ENCODE data around the gene PPM1M.

PPM1M gene, protein sequence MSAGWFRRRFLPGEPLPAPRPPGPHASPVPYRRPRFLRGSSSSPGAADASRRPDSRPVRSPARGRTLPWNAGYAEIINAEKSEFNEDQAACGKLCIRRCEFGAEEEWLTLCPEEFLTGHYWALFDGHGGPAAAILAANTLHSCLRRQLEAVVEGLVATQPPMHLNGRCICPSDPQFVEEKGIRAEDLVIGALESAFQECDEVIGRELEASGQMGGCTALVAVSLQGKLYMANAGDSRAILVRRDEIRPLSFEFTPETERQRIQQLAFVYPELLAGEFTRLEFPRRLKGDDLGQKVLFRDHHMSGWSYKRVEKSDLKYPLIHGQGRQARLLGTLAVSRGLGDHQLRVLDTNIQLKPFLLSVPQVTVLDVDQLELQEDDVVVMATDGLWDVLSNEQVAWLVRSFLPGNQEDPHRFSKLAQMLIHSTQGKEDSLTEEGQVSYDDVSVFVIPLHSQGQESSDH

DNA sequence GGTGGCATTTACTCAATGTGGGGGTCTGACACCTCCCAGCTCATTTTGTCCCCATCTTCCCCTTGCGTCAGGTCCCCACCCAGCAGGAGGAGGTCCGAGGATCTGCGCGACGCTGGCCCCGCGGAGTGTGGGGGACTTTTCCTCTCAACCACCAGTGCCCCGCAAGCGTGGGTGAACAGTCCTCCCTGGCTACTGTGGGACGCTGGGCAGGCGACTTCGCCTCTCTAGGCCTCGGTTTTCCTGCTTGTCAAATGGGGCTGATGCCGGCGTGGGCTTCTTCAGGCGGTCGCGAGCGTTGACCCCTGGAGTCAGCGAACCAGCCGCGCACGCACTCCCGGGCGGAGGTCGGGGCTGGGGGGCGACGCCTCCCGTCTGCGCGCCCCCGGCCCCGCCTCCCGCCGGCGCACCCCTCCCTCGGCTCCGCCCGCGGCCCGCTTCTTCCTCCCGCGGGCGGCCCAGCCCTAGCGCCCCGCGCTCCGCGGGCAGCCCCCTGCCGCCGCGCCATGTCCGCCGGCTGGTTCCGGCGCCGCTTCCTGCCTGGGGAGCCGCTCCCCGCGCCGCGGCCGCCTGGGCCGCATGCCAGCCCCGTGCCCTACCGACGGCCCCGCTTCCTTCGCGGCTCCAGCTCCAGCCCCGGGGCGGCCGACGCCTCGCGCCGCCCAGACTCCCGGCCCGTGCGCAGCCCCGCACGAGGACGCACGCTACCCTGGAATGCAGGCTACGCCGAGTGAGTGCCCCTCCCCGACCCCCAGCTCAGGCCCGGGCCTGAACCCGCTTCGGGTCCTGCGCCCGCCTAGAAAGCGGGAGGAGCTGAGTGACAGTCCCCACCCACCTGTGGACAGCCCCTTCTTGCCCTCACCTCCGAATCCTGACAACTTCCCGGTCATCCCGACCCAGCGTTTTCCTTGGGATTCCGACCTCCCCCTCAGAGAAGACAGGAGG, at the start of gene PPM1M:
TSS of gene PPM1M (plus strand) at position 438 of the 942 bp plus-strand sequence. CDS start at position 504, 66 bp downstream.
- peak in 1 of 2 experiments; percentile 50 for DNase-seq

DNA sequence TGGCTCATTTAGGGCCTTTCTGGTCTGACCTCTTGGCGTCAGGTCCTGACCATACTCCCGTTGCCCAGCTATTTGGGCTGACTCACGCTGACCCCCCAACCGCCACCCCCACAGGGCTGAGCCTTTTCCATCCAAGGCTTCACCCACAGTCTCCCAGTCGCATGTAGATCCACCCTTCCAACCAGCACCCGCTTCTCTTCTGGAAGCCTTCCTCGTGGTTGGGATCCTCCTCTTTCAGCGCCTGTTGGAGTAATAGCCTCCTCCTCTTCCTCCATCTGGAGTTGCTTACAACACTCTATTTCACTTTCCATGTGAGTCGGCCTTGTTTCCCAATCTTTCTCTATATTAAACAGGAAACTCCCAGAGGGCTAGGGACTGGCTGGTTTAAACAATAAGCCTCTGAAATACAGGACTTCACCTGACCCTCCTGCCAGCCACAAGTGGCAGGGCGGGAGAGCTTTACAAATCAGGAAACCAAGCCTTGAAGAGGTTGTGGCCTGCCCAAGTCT, 49.7 kb upstream of the PPM1M start:
- DNase-seq: no peak

DNA sequence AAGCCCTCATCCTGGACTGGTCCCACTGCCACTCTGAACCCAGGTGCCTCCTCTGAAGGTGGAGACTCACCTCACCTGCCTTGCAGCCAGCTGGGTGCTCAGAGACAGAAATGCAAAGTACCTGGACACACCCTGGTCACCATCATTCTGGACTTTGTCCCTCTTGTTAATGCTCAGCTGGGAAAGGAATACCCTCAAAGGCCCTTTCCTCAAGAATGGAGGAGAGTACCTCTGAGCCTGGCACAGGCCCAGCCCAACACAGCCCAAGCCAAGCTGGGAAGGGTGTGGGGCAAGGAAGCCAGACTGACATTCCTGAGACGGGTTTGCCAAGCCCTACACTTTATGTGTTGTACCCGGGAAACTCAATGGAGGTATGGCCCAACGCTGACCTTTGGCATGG, 48.6 kb upstream of the PPM1M start:
- DNase-seq: peak in 1 of 2 experiments; percentile 59

DNA sequence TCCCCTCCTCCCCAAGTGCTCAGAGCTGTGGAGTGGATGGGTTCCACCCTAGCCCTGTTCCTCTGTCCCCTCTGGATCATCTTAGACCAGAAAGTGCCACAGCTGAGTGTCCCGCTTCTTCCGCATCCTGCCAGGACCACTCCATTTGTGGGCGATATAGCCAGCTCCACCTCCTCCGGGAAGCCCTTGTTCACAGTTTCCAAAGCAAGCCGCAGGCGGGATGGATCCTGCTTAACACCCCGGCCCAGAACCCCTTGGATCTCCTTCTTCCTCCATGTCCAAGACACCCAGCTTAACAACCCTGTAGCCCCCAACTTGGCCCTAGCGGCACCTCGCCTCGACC, 48.1 kb upstream of the PPM1M start:
- DNase-seq: no peak

DNA sequence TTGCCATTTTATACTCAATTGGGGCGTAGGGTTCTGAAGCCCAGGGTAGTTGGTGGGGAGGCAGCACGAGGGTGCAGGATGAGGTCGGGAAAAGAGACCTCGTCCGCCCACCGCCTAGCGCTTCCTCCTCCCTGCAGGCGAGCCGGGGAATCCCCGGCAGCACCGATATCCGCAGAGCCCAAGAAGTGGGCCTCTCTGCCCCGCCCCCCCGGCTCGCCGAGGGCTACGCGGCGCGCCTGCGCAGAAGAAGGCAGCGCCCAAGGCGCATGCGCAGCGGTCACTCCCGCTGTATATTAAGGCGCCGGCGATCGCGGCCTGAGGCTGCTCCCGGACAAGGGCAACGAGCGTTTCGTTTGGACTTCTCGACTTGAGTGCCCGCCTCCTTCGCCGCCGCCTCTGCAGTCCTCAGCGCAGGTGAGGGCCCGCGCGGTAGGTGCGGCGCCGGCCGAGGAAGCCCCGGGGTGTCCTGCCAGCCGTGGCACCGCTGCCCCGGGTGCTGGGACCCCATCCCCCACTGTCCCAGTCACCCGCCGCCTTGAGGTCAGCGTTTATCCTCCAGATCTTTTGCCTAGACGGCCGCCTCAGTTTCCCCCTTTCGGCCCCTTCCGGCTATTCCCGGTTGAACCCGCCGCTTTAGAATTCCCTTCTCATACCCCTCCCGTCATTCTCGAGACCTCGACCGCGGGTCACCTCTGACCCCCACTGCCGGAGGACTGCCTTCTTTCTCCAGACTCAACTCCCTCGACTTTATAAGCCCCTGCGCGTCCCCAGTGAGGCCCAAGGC, 47.5 kb upstream of the PPM1M start, which contains the start of gene ALAS1:
TSS of gene ALAS1 (plus strand) at position 319 of the 784 bp plus-strand sequence. CDS start 1,082 bp downstream, outside the sequence.
- peak; percentile 62 to 94 for DNase-seq

DNA sequence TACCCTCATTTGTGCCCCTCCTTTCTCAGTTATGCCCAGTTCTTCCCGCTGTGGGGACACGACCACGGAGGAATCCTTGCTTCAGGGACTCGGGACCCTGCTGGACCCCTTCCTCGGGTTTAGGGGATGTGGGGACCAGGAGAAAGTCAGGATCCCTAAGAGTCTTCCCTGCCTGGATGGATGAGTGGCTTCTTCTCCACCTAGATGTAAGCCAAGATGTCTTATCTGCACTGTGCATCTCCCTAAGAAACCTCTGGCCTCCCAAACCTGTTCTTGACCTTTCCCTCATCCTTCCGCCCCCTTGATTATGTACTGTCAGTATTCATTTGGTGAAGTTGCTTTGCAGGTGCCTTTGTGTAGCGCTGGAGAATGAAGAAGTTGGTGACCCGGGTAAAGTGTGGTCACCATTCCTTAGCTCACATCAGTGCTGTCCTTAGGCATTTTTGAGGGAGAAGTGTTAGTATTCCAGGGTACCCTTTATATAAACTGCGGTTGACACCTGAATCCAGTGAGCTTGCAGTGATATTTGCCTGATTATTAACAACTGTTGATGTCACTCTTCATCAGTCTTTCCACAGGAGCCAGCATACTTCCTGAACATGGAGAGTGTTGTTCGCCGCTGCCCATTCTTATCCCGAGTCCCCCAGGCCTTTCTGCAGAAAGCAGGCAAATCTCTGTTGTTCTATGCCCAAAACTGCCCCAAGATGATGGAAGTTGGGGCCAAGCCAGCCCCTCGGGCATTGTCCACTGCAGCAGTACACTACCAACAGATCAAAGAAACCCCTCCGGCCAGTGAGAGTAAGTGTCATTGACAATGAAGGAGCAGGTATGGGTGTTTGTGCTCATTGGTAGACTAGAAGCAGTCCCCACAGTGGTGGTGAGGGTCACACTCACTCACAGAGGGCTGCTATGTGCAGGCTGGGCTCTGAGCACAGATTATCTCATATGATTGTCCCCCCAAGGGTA, 46.6 kb upstream of the PPM1M start:
- no peak for DNase-seq

DNA sequence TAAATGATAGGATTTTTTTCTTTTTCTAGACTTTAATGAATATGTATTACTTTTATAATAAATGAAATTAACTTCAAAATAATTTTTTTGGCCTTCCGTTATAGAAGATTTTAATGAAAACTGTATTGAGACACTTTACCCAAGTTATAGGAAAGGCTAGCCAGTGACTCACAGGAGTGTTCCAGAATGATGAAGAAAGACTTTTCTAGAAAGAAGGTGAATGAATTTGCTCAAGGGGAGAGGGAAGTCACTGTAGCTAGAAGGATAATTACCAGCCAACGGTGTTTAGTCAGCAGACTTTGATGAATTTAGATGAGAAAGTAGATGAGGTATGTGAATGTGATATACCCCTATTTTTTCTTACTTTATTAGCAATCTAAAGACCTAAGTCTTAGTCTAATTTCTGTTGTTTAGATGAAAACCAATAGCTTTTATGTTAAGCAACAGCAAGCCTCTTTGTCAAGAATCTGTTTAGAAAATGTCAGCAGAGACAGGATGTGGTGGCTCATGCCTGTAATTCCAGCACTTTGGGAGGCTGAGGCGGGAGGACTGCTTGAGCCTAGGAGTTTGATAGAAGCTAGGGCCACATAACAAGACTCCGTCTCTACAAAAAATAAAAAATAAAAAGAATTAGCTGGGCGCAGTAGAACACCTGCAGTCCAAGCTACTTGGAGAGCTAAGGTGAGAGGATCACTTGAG, 44.4 kb upstream of the PPM1M start:
- DNase-seq: no peak

DNA sequence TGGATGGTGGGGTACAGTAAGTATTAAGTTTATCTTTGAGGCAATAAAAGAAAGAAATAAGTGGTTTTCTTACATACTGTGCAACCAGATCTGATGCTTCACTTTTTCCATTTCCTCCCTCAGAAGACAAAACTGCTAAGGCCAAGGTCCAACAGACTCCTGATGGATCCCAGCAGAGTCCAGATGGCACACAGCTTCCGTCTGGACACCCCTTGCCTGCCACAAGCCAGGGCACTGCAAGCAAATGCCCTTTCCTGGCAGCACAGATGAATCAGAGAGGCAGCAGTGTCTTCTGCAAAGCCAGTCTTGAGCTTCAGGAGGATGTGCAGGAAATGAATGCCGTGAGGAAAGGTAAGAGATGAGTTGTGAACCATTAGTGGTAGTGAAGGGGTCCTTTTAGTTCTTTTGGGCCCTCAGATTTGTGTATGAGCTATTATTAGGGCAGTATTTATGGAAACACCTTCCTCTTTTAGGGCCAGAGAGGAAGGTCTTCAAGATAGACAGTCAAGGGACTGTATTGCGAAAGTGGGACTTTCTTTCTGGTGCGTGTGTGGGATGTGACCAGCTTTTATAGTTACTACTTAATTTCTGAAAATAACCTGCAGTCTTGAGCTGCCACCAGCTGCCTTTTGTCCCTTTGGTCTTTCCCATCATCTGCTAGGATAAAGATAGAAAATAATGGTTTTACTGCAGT, 43.0 kb upstream of the PPM1M start:
- DNase-seq: no peak

DNA sequence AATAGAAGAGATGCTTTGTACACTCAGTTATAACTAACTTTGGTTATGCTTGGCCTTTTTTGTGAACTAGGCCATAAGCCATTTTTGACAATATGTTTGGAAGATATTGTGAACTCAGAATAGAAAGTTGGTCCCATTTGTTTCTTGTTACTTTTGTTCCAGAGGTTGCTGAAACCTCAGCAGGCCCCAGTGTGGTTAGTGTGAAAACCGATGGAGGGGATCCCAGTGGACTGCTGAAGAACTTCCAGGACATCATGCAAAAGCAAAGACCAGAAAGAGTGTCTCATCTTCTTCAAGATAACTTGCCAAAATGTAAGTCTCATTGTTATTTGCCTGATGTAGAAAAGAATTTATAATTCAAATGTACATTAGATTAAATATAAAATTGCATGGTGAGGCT, 41.9 kb upstream of the PPM1M start:
- DNase-seq: no peak

DNA sequence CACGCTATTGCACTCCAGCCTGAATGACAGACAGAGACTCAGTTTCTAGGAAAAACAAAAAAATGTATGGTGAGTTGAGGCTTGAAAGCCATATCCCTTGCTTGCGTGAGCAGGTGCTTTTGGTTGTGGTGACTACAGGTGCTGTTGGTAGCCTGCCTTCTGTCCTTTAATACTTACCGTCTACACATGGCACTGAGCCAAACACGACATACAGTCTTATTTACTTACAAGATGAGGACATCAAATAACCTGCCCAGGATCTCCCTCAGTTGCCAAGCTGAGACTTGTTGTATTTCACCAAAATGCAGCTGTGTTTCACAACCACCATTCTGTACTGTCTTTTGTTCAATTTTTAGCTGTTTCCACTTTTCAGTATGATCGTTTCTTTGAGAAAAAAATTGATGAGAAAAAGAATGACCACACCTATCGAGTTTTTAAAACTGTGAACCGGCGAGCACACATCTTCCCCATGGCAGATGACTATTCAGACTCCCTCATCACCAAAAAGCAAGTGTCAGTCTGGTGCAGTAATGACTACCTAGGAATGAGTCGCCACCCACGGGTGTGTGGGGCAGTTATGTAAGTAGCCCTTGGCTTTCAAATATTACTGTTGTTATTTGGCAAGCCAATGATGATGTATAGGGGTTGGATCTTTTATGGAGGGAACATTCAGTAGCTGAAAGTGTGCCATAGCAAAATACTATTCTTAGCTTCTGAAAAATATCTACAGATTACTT, 41.1 kb upstream of the PPM1M start:
- DNase-seq: no peak

DNA sequence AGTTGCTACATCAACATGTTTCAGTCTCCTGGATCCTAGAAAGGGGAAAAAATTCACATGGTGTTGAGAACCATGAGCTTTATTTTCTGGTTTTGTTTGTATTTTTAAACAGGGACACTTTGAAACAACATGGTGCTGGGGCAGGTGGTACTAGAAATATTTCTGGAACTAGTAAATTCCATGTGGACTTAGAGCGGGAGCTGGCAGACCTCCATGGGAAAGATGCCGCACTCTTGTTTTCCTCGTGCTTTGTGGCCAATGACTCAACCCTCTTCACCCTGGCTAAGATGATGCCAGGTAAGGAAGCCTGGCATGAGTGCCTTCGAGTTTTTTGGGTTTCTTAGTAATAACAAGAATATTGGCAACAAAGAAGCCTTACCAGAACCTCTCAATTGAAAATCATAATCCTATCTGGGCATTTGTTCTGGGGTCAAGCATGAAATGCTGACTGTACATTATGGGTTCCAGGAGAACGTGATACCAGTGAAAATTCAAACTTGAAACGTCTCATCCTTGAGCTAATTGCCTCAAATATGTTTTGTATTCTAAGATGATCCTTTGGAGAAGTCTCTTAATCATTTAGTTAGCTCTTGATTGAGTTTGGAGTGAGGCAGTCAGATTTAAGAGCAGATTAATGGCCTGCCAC, 39.7 kb upstream of the PPM1M start:
- DNase-seq: no peak

DNA sequence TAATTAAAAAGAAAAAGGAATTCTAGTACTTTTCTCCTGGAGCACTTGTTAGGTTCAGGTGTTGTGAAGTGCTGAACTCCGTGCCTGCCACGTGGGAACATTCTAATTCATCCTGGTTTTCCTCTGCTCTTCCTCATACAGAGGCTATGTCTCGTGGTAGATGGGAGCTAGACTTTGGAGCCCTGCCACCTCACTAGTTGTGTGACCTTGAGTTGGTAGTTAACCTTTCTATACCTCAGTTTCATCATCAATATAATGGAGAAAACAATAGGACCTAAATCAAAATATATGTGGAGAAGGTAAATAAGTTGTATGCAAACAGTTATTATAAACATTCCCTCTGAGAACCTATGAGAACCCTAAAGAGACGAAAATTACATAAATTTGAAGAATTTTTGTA, 37.0 kb upstream of the PPM1M start:
- no peak for DNase-seq

DNA sequence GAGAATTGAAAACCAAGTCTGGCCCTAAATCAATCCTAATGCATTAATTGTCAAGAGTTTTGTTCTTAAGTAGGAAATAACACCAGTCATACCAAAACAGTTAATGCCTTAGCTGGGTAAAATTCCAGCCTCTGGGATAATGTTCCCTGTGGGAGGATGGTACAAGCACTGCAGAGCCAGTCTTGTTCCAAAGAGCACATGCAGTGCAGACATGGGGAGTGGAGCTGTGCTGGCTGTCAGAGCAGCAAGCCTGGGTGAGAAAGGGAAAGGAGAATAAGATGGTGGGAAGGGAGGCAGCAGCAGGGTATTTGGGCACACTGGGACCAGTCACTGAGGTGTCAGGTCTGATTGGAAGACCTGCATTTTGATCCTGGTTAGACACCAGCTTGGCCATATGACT, 35.5 kb upstream of the PPM1M start:
- DNase-seq: no peak

DNA sequence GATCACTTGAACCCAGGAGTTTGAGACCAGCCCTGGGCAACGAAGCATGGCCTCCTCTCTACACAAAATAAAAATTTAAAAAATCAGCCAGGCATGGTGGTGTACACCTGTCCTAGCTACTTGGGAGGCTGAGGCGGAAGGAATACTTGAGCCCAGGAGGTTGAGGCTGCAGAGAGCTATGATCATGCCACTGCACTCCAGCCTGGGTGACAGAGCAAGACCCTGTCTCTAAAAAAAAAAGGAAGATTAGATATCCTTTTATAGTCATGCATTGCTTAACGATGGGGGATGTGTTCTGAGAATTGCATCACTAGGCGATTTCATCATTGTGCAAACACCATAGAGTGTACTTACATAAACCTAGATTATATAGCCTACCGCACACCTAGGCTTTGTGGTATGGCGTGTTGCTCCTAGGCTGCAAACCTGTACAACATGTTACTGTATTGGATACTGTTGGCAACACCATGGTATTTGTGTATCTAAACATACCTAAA, 35.0 kb upstream of the PPM1M start:
- DNase-seq: no peak

DNA sequence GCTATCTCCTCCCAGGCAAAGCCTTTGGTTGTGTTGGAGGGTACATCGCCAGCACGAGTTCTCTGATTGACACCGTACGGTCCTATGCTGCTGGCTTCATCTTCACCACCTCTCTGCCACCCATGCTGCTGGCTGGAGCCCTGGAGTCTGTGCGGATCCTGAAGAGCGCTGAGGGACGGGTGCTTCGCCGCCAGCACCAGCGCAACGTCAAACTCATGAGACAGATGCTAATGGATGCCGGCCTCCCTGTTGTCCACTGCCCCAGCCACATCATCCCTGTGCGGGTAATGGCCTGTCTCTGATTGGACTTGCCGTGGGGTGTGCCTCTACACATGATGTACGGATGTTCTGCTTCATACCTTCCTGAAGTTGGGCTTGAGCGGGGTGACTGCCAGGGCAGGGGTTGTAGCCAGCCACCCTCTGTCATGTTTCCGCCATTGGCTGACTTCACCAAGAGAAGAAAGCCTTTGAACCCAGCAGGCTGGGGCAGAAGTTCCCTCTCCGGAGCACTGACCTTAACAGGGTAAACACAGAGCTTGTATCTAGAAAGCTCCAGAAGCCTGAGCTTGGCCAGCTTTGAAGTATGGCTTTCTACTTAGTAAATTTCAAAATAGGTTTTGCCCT, 34.2 kb upstream of the PPM1M start:
- no peak for DNase-seq

DNA sequence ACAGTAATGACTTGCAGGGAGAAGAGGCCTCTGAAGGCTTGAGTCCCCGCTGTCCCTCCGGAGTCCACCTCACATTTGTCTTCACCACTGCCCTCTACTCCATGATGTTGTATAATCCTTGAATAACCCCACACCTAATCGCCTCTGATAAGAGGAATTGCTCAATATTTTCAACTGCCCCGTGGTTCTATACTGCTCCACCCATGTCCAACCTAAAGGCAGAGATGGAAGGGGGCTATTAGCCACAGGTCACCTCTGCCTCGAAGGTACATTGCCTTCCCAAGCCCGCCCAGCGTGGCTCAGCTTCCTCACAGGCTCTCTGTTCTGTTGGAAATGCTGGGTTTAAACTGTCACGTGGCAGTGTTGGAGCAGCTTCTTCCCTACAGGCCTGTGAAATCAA, 32.6 kb upstream of the PPM1M start:
- no peak for DNase-seq

DNA sequence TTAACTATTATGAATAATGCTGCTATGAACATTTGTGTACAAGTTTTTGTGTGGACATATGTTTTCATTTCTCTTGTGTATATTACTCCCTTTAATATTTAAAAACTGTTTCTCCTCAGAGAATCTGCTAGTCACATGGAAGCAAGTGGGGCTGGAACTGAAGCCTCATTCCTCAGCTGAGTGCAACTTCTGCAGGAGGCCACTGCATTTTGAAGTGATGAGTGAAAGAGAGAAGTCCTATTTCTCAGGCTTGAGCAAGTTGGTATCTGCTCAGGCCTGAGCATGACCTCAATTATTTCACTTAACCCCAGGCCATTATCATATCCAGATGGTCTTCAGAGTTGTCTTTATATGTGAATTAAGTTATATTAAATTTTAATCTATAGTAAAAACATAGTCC, 31.7 kb upstream of the PPM1M start:
- no peak for DNase-seq

DNA sequence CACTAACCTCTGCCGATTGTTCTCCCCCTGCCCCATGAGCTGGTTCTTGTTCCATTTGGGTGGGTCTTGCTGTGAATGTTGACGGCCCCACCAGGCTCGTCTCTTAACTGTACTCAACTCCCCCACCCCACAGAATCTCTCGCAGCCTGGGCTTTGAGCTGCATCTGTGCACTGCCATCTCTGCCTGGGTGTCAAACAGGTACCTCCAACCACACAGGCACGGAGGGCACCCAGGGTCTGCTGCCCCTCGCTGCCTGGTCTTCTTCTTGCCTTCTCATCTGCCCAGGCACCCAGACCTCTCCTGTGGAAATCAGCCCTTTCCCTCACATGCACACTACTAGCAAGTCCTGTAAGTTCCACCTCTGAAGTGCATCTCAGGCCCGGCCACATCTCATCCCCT, 30.2 kb upstream of the PPM1M start:
- DNase-seq: no peak
